GM21619 (cell line): ENCODE measurements around the gene TNFSF11.

Experiments used
- ATAC-seq: cut with Tn5 transposase; IDR thresholded peaks from one replicate; pipeline ENCODE4 v1.9.1; 2021; ENCODE audit not compliant: unreplicated experiment

The TNFSF11 gene

GRCh38 chr13:42607546-42607945 lies 33.6 kb downstream of the TNFSF11 start:
- ATAC-seq: no peak

GRCh38 chr13:42610649-42611048 lies 36.7 kb downstream of the TNFSF11 start:
- ATAC-seq: no peak

GRCh38 chr13:42611086-42611779 lies 37.3 kb downstream of the TNFSF11 start:
- no peak for ATAC-seq

GRCh38 chr13:42612021-42612765 lies 38.2 kb downstream of the TNFSF11 start:
- ATAC-seq: no peak

GRCh38 chr13:42614436-42615035 lies 40.6 kb downstream of the TNFSF11 start:
- no peak for ATAC-seq

- no peak for ATAC-seq
Measured at GRCh38 chr13:42615691-42616090, 41.7 kb downstream of the TNFSF11 start.

- no peak for ATAC-seq
Measured at GRCh38 chr13:42617221-42617620, 43.3 kb downstream of the TNFSF11 start.

- ATAC-seq: no peak
Measured at GRCh38 chr13:42623916-42624315, 50.0 kb downstream of the TNFSF11 start.

- no peak for ATAC-seq
Measured at GRCh38 chr13:42625611-42626010, 51.7 kb downstream of the TNFSF11 start.

- no peak for ATAC-seq
Measured at GRCh38 chr13:42626176-42626860, 52.4 kb downstream of the TNFSF11 start.

GRCh38 chr13:42628666-42629065 lies 54.7 kb downstream of the TNFSF11 start:
- ATAC-seq: no peak

GRCh38 chr13:42631181-42631580 lies 57.2 kb downstream of the TNFSF11 start:
- ATAC-seq: no peak

GRCh38 chr13:42633495-42633894 lies 59.5 kb downstream of the TNFSF11 start:
- no peak for ATAC-seq

- ATAC-seq: no peak
Measured at GRCh38 chr13:42638101-42638500, 64.1 kb downstream of the TNFSF11 start.

GRCh38 chr13:42638886-42639285 lies 64.9 kb downstream of the TNFSF11 start:
- no peak for ATAC-seq

- ATAC-seq: no peak
Measured at GRCh38 chr13:42643076-42643475, 69.1 kb downstream of the TNFSF11 start.

GRCh38 chr13:42644841-42645240 lies 70.9 kb downstream of the TNFSF11 start:
- no peak for ATAC-seq

- no peak for ATAC-seq
Measured at GRCh38 chr13:42645717-42646116, 71.8 kb downstream of the TNFSF11 start.

- ATAC-seq: no peak
Measured at GRCh38 chr13:42649141-42649540, 75.2 kb downstream of the TNFSF11 start.

GRCh38 chr13:42649831-42650230 lies 75.9 kb downstream of the TNFSF11 start:
- no peak for ATAC-seq

GRCh38 chr13:42650506-42650905 lies 76.6 kb downstream of the TNFSF11 start:
- no peak for ATAC-seq
